Measurements from ENCODE around the gene GZF1.
A peak's percentile ranks its signal among the peaks of the same experiment; 100 is the strongest.

Gene GZF1

DNA sequence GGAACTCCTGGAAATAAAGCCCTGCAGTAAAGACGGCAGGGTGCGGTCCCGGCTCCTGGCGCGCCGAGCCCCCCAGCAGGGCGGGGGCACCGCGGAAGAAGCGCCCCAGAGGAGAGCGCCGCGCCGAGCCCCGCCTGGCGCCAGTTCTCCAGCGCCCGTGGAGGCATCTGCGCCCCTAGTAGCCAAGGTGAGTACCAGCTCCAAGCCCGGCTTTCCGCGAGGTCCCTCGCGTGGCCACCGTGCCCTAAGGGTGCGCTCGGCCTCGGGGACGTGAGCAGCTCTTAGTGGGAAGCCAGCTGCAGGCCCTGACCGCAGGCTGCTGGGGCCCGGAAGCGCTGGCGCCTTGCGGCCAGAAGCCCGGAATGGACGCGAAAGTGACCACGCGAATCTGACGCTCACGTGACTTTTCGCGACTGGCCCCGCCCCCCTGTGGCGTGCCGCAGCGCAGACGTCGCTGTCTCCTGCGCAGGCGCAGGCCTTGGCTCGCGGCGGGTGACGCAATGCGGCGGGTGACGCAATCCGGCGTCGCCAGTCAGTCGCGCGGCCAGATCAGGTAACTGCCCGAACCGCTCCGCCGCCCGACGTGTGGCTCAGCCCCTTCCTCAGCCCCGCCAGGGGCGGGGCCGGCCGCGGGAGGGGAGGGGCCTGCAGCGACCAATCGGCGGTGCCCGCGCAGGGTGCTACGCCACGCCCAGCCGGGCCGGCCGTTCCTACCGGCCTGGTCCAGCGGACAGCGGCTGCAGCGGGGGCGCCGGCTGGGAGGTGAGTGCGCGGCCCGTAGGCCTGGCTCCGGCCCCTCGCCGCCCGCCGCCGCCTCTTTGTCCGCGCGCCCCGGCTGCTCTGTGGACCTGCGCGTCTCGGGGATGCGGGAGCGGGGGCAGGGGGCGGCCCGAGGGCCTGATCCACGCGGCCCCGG is at the start of gene GZF1:
TSS of gene GZF1 (plus strand) at position 707 of the 916 bp plus-strand sequence. CDS start 2,202 bp downstream, outside the sequence.
- TF ChIP-seq, protein P1, sequence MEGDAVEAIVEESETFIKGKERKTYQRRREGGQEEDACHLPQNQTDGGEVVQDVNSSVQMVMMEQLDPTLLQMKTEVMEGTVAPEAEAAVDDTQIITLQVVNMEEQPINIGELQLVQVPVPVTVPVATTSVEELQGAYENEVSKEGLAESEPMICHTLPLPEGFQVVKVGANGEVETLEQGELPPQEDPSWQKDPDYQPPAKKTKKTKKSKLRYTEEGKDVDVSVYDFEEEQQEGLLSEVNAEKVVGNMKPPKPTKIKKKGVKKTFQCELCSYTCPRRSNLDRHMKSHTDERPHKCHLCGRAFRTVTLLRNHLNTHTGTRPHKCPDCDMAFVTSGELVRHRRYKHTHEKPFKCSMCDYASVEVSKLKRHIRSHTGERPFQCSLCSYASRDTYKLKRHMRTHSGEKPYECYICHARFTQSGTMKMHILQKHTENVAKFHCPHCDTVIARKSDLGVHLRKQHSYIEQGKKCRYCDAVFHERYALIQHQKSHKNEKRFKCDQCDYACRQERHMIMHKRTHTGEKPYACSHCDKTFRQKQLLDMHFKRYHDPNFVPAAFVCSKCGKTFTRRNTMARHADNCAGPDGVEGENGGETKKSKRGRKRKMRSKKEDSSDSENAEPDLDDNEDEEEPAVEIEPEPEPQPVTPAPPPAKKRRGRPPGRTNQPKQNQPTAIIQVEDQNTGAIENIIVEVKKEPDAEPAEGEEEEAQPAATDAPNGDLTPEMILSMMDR (IDR thresholded peaks at IDR 0.05; ENCODE audit: low read depth, low read length): no peak; the same call in 1 of the 2 replicates
- peak; percentile 97 for DNase-seq (ENCODE audit: extremely low read depth, low read depth)

DNA sequence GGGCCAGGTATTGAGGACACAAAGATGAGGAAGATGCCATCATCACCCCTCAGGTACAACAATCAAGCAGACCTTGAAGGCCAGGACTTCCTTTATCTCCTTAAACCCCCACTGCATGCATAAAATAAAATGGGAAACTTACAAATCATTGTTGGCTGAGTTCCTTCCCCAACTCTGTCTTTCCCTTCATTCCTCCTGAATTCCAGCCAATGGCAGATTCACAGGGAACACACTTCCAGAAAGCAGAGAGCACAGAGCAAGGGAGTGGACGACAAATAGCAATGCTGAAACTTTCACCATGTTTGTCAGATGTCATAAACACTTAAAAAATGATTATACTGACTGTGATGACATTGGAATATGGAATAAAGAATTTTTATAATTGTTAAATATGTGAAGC is 48.7 kb upstream of the GZF1 start:
- no peak for DNase-seq (ENCODE audit: extremely low read depth, low read depth)
- TF ChIP-seq, protein P1 (IDR thresholded peaks at IDR 0.05; ENCODE audit: low read depth, low read length): no peak

DNA sequence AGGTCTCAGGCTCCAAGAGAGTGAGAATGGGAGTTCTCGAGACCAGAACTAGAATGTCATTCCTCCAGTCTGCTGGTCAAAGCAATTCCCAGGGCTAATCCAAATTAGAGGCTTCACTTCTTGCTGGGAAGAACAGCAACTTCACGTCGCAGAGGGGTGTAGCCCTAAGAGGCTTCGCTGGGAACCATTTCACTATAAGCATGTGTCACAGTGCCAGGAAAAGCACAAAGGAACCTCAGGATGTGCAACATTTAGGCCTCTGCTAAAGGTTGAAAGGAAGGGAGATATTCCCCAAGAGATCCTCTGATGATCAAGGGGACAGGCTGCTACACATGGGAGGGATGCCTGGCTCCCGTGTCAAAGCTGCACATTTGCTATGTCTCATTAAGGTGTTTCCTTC is 47.3 kb upstream of the GZF1 start:
- TF ChIP-seq, protein P1 (IDR thresholded peaks at IDR 0.05; ENCODE audit: low read depth, low read length): no peak
- no peak for DNase-seq (ENCODE audit: extremely low read depth, low read depth)

DNA sequence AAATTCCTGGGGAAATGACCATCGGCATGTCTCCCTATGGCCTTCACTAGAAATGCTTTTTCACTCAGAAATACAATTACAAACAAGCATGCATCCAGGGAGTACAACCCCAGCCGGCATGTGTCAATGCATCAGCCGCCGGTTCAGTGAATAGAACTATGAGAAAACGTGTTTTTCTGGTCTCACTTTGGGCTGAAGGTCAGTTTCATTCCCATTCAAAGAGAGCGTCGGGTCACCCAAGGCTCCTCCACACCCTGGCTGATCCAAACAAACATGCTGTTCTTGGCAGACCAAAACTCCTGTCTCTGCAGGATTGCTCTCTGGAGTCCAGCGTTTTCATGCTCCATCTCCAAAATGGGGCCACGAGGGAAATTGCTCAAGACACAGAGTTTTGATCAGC is 46.9 kb upstream of the GZF1 start:
- TF ChIP-seq, protein P1 (IDR thresholded peaks at IDR 0.05; ENCODE audit: low read depth, low read length): no peak
- DNase-seq (ENCODE audit: extremely low read depth, low read depth): no peak

DNA sequence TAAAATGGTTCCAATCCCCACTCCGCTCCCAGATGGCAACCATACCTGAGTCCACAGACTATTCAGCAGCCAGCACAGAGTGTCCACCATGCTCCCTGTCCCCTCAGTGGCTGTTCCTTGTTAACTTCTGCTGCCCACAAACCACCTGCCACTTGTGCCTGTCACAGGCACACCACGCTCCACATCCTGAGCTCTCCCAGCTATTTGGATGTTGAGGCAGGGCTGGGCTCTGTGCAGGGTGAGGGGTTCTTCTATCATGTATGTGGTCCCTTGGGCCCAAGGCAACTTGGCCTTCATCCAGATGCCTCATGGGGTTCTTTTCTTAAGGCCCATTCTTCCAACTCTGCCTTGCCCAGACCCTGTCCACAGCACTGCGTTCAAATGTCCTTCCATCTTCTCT is 45.4 kb upstream of the GZF1 start:
- TF ChIP-seq, protein P1 (IDR thresholded peaks at IDR 0.05; ENCODE audit: low read depth, low read length): no peak
- no peak for DNase-seq (ENCODE audit: extremely low read depth, low read depth)

DNA sequence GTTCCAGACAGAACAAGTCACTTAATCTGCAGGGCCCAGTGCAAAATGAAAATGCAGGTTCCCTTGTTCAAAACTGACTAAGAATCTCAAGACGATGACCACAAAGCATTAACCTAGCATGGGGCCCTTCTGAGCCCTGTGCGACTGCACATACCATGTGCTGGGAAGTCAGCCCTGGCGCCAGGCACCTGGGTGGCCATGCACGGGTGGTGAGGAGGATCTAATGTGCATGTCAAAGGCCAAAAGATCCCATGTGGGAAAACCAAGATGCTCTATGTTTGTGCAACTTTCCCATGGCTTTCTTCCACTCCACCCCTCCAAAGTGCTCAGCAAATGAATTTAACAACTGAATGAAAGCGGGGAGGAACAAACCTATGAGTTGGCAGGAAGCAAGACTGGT is 44.9 kb upstream of the GZF1 start:
- DNase-seq (ENCODE audit: extremely low read depth, low read depth): no peak
- TF ChIP-seq, protein P1 (IDR thresholded peaks at IDR 0.05; ENCODE audit: low read depth, low read length): no peak

DNA sequence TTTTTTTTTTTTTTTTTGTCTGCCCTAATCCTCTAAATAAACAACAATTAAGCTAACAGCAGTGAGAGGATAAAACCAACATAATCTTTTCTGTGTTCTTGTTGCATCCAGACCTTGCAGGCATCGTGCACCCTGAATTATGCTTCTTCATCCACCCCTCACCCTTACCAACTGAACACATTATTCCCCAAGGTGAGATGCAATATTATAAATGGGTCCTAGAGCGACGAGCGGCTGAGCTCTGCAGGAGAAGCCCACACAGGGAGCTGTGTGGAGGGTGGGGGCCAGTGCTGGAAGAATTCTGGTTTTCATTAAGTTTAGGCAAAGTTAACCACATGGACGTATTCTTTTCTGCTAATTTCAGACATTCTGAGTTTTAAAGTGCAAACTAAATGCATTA is 43.6 kb upstream of the GZF1 start:
- no peak for DNase-seq (ENCODE audit: extremely low read depth, low read depth)
- TF ChIP-seq, protein P1 (IDR thresholded peaks at IDR 0.05; ENCODE audit: low read depth, low read length): no peak
